ENCODE results near the gene SMYD3. TPM values are rescaled to one million over a fixed set of nuclear protein-coding genes. Genes with fewer than 3 reads are reported as not detected.

The SMYD3 gene
- total and polyA plus RNA-seq, 10 of the 15 experiments (the other 5 are each of a cell fraction or from before 2014, with no cell fraction given): 18.3 to 54.0 (median 24.8) TPM

GRCh38 chr1:246121533-246121932, 385.5 kb downstream of the SMYD3 start (continued):
- TF ChIP-seq CTCF (IDR thresholded peaks at IDR 0.05 in 2 of 3, conservative IDR thresholded peaks at IDR 0.05 in 1 of 3; ENCODE audit: control insufficient read depth in 2 of 3, extremely low read depth in 1 of 3, insufficient read depth in 1 of 3, low read depth in 3 of 3, low read length in 3 of 3): no peak
- no peak for TF ChIP-seq GATAD2B (conservative IDR thresholded peaks at IDR 0.05; ENCODE audit: low read depth)
- no peak for TF ChIP-seq ZBTB4 (CRISPR knock-in tag; IDR thresholded peaks at IDR 0.05)
- no peak for TF ChIP-seq KDM1A (IDR thresholded peaks at IDR 0.05; ENCODE audit: borderline replicate concordance)

DNA sequence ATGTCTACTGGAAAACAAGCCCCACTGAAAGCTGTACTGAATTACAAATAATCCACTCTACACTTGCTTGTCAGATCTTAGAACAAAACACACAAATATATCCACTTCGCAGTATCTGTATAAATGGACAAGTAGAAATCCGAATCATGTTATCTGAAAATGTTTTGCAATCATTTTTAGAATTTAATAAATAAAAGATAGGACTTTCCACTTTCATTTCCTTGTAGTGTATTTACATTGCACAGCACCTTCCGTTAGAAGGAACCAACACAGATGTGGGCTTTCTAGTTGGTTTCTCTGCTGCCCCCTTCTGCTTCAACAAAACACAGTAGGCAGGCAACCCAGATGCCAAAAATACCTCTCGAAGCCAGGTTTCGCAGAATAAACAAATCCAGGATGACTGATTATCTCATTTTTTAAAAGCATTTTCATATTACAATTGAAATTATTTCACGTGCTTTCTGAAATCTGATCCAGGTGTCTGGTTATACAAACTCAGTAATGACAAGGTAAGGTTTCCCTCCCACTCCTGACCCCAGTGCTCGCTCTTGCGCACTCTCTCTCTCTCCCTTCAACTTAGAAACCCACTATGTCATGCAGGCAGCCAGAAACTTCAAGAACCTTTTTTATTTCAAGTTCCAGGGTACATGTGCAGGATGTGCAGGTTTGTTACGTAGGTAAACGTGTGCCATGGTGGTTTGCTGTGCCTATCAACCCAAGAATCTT, 389.9 kb downstream of the SMYD3 start:
- in situ Hi-C loops (cut with MboI): no loop called here
- TF ChIP-seq MEF2B (IDR thresholded peaks at IDR 0.05; ENCODE audit: partially characterized antibody, poor library complexity, severe bottlenecking): peak; percentile 19
- no peak for TF ChIP-seq POU2F2 (IDR thresholded peaks at IDR 0.05; ENCODE audit: borderline replicate concordance, low read depth, low read length)
- TF ChIP-seq MLLT1 (IDR thresholded peaks at IDR 0.05): no peak
- TF ChIP-seq RFX5 (IDR thresholded peaks at IDR 0.05; ENCODE audit: low read depth, low read length): no peak
- TF ChIP-seq MEF2A (IDR thresholded peaks at IDR 0.05; ENCODE audit: insufficient read depth, low read depth, low read length): 0 out of 2 replicates have a peak, but pooled peaks have one; percentile 54
- no peak for TF ChIP-seq RB1 (IDR thresholded peaks at IDR 0.05; ENCODE audit: borderline replicate concordance)
- no peak for TF ChIP-seq MXI1 (IDR thresholded peaks at IDR 0.05; ENCODE audit: low read depth, low read length)
- TF ChIP-seq IRF4 (IDR thresholded peaks at IDR 0.05; ENCODE audit: low read depth, low read length): no peak

More for the DNA sequence above, 389.9 kb downstream of the SMYD3 start:
- H3K9ac ChIP-seq (ENCODE audit: control insufficient read depth, insufficient read depth, low read length): no peak overlapping the region
- SMC1A ChIA-PET (ENCODE audit: uncharacterized antibody, unreplicated experiment): interaction anchor here (0.8 to 1.7 kb wide), 4 partner anchors 19 to 334 kb away, joined by 3 to 4 read pairs (median 3); no protein-coding TSS in a partner anchor
- RAD21 ChIA-PET (ENCODE audit: unreplicated experiment): interaction anchor here (1.0 kb wide), 1 partner anchor 964 kb away, joined by 4 read pairs; no protein-coding TSS in a partner anchor
- intact Hi-C loops (cut with micrococcal nuclease; ENCODE audit: unreplicated experiment): loop anchor here (1.0 to 2.0 kb wide), 2 partner anchors 105 to 334 kb away; no protein-coding TSS in a partner anchor
- no peak overlapping the region; the same call in 1 of the 2 replicates for H3K4me3 ChIP-seq
- H3K27me3 ChIP-seq (replicated peaks in 1 of 2; ENCODE audit: control insufficient read depth in 2 of 2, insufficient read depth in 2 of 2, low read length in 1 of 2): no peaks in the 10 kb centered on the region
- no peak overlapping the region for H3K27ac ChIP-seq (ENCODE audit: control insufficient read depth, insufficient read depth)
- no peaks in the 10 kb centered on the region for H3K36me3 ChIP-seq (ENCODE audit: control insufficient read depth in 2 of 2, insufficient read depth in 2 of 2, low read length in 1 of 2)
- H3K9me3 ChIP-seq (replicated peaks; ENCODE audit: control insufficient read depth, insufficient read depth, low read length): no peaks in the 10 kb centered on the region
- DNase-seq (ENCODE audit: low read depth, low spot score): peak; percentile 16
- peak overlapping the region; percentile 8; the same call in 1 of the 2 replicates for H2AFZ ChIP-seq (ENCODE audit: control insufficient read depth, low read depth, low read length)
- no TSS peak for BruUV-seq (replicated peaks)
- FAIRE-seq: peak; percentile 79
- peak overlapping the region; percentile 15 for H3K4me2 ChIP-seq (ENCODE audit: control insufficient read depth, insufficient read depth)
- POLR2A ChIA-PET: no interaction called here
- peak; percentile 99 for ATAC-seq
- no peaks in the 10 kb centered on the region for H3K4me1 ChIP-seq (ENCODE audit: control insufficient read depth, insufficient read depth, low read length)
- no peaks in the 10 kb centered on the region for H4K20me1 ChIP-seq (ENCODE audit: control insufficient read depth, insufficient read depth)
- 28% methylated on average over 10 of the region's 10 CpGs for WGBS (ENCODE audit: insufficient coverage, insufficient replicate concordance, low lambda C conversion rate, missing lambda C conversion rate)
- CTCF ChIA-PET: interaction anchor here (0.5 to 1.7 kb wide), 7 partner anchors 70 to 580 kb away, joined by 3 to 6 read pairs (median 3); no protein-coding TSS in a partner anchor
- no peaks in the 10 kb centered on the region for H3K79me2 ChIP-seq (ENCODE audit: control insufficient read depth, insufficient read depth, low read length)
